NCI-H2107 (cell line): ENCODE measurements around the gene RABGEF1.
"Not testable (repeated sequence)": the region's sequence is repeated elsewhere in the genome, so short reads cannot be mapped to it uniquely, and the experiment has no call there.

ENCODE experiments used
- DNase-seq: peaks from one replicate; lab custom pipeline; 2025; lab: John Stamatoyannopoulos, UW

RABGEF1 gene

DNA sequence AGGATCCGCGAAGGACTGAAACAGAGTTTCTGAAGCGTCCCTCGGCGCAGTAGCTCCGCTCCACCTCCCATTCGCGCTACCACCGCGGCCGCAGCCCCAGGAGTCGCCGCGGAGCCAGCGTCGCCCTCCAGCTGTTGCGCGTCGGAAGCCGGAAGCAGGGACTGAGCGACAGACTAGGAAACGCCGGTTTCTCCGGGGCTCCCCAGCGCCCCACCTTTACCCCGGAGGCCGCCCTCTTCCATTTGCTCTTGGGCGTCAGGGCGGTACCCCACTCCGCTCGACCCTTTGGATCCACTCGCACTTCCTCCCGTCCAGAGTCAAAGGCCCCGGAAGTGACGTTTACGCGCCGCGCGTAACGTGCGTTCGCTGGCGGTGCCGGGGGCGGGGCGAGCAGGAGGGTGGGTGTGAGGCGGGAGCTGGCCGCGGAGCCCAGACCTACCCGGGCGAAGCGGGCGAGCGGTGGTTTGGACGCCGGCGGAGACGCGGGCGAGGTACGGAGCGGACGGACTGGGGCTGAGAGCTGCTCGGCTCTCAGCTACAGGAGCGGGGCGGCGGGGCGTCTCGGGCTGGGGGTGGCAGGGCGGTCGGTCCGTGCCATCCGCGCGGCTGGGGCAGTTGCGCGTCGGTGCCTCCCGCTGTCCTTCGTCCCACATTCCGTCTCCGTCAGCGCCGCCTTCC, at the start of gene RABGEF1:
RABGEF1 (plus strand) TSS at position 432 of the 678 bp plus-strand sequence. CDS start 31,167 bp downstream, outside the sequence.
- peak; percentile 95 for DNase-seq

DNA sequence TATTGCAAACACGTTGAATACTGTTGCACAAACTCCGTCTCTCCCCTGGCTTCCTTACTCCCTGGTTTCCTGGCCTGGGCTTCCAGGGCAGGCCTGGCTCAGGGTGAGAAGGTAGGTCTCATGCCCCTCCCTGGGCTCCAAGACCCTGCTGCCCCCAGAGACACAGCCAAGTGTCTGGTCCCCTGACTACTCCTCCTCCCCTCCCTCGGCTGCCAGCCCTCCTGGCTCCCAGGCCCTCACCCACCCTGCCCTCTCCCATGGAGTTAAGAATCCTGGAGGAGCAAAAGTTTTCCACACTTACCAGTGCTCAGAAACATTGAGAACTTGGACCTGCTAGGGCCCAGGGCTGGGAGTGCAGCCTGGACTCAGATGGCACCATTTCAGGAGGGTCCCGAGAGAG, 47.2 kb upstream of the RABGEF1 start:
- no peak for DNase-seq

DNA sequence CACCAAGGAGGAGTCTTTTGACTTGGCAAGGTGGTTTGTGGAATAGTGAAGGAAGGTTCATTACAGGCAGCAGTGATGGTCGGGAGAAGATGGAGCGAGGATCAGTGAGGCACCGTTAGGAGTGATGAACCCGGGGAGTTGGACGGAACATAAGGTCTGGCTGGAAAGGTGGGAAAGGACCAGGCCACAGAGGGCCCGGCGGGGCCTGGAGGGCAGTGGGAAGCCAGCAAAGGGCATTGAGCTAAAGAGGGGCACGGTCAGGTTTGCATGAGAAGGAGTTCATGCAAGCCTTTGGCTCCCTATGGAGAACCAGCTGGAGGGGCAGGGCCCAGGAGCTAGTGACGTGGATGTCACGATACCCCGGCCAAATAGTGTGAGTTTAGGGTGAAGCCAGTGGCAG, 46.2 kb upstream of the RABGEF1 start:
- DNase-seq, result no peak

DNA sequence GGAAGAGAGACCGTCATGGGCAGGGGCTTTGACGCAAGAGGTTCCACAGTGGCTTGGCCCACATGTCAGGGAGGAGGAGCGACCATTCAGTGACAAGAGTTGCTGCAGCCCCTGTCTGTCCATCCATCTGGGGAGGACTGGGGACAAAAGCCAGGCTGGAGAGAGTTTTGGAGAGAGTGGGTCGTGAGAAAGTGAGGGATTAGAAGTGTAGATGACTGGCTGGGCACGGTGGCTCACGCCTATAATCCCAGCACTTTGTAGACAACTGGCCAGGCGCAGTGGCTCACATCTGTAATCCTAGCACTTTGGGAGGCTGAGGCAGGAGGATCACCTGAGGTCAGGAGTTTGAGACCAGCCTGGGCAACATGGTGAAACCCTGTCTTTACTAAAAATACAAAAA, 45.1 kb upstream of the RABGEF1 start:
- not testable (repeated sequence) for DNase-seq

- not testable (repeated sequence) for DNase-seq
Measured at GRCh38 chr7:66696134-66696533, 44.4 kb upstream of the RABGEF1 start.

DNA sequence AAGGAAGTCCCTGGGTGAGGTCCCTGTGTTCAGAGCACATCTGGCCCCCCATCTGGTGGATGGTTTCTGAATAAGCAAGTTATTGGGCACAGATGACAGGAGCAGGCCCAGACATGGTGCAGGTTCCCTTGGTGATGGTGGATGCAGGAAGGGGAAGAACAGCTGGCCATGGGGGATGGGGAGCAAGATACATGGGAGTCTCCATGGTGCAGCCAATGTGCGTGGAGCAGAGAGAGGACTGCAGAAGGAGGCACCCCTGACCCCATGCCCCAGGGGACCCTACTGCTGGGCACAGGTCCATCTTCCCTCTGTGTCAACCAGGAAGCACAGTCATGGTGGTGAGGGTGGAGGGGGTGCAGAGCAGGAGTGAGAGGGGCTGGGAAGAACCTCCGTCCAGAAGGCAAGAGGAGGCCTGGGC, 43.8 kb upstream of the RABGEF1 start:
- no peak for DNase-seq

- no peak for DNase-seq
Measured at GRCh38 chr7:66697449-66698438, 42.8 kb upstream of the RABGEF1 start.

DNA sequence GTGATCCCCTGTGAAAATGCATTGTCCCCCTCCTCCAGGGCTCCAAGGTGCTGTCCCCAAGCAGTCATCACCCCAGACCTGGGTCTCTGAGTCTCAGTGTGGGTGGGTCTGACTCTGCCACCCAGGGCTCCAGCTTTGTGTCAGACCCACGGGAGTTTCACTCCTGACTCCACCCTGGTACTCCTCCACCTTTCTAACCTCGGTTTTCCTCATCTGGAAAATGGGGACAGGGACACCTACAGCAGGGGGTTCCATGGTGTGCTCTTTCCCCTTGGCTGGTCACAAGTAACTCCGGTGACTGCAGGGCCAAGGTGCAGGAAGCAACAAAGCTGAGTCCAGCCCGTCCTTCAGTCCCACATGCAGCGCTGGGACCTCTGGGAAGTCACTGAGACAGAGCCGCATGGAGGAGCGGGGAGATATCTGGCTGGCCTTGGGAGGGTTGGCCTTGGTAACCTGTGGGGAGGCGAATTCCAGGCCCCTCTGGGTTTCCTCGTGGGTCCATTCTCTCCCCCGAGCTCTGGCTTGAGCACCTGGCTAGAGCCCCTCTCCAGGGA, 41.8 kb upstream of the RABGEF1 start:
- no peak for DNase-seq

GRCh38 chr7:66699998-66700397, 40.5 kb upstream of the RABGEF1 start:
- no peak for DNase-seq

DNA sequence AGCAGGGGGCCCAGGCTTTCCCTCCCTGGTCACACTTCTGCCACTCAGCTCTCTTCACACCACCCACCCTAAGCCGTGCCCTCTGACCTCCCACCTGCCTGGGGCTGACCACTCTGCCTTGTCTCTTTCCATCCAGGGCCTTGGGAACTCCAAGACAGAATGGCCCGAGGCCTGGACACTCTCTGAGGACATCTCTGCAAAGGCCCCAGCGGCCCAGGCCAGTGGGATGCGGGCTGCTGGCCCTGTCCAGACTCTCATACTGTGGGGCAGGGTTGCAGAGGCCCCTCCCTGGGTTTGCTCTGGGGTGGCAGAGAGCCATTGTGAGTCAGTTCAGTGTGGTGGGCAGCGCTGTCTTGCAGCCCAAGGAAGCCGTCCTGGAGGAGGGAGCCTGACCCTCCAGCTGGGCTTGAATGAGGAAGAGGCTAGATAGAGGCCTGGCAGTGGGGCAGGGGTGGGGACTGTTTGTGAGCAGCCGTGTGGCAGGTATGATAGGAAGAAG, 39.9 kb upstream of the RABGEF1 start:
- DNase-seq, result no peak

GRCh38 chr7:66707825-66708224, 32.7 kb upstream of the RABGEF1 start:
- no peak for DNase-seq

DNA sequence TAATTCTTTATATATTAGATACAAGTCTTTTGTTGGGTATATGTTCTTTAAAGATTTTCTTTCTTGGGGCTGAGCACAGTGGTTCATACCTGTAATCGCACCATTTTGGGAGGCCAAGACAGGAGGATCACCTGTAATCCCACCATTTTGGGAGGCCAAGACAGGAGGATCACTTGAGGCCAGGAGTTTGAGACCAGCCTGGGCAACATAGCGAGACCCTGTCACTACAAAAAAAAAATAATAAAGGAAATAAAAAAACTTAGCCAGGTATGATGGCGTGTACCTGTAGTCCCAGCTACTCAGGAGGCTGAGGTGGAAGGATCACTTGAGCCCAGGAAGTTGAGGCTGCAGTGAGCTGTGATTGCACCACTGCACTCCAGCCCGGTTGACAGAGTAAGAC, 29.8 kb upstream of the RABGEF1 start:
- DNase-seq, result not testable (repeated sequence)

DNA sequence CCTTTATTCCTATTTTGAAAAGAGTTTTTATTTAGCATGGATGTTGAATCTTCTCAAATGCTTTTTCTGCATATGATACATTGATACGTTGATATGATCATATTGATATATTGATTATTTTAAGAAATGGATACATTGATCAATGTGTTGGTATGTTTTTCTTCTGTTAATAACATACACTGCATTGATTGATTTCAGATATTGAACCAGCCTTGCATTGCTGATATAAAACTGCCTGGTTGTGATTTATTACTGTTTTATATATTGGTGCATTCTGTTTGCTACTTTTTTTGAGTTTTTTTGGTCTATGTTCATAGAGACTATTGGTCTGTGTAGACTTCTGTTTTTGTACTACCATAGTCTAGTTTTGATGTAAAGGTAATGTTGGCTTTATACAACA, 26.8 kb upstream of the RABGEF1 start:
- DNase-seq, result no peak

GRCh38 chr7:66716634-66717033, 23.9 kb upstream of the RABGEF1 start:
- DNase-seq, result not testable (repeated sequence)

- no peak for DNase-seq
Measured at GRCh38 chr7:66720561-66720960, 20.0 kb upstream of the RABGEF1 start.

DNA sequence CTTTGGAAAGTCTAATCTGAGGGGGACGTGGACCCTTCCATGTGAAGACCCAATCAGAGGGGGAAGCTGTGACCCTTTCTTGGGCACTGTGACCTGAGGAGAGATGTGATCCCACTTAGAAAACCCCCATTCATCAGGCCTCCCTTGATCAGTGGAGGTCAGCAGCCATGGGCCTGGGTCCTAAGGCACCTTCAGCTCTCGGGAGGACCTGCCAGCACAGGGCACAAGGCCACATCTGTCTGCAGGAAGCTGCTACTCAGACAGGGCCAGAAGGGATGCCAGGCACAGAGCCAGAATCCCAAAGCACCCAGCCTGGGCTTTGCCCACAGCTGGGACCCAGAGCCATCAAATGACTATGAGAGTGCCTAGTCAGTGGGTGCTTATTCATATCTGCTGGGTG, 14.7 kb upstream of the RABGEF1 start:
- no peak for DNase-seq

DNA sequence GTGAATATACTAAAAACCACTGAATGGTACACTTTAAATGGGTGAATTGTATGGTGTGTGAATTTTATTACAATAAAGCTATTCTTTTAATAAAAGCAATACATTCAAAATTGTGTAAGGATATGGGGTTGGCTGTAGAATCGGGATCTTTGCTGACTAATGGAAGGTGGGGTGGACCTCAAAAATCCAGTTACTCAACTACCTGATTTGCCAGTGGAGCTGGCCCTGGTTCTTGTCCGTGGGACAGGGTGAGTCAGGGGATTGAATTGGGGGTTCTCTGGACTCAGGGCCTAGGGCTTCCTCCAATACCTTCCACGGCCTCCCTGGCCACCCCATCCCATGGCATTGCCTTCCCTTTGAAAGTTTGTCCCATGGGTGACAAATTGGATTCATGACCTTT, 13.5 kb upstream of the RABGEF1 start:
- no peak for DNase-seq

GRCh38 chr7:66728571-66728970, 12.0 kb upstream of the RABGEF1 start:
- DNase-seq, result no peak

DNA sequence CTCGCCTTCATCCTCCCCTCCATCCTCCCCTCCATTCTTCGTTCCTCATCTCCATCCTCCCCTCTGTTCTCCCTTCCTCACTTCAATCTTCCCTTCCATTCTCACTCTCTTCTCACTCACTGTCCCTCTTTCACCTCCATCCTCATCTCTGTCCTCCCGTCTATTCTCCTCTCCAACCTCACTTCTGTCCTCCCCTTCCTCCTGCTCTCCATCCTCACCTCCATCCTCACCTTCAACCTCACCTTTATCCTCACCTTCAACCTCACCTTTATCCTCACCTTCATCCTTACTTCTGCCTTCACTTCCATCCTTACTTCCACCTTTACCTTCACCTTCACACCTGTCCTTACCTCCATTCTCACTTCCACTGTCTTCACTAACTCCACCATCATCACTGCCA, 11.3 kb upstream of the RABGEF1 start:
- DNase-seq, result no peak

GRCh38 chr7:66731986-66732385, 8.5 kb upstream of the RABGEF1 start:
- DNase-seq, result no peak

DNA sequence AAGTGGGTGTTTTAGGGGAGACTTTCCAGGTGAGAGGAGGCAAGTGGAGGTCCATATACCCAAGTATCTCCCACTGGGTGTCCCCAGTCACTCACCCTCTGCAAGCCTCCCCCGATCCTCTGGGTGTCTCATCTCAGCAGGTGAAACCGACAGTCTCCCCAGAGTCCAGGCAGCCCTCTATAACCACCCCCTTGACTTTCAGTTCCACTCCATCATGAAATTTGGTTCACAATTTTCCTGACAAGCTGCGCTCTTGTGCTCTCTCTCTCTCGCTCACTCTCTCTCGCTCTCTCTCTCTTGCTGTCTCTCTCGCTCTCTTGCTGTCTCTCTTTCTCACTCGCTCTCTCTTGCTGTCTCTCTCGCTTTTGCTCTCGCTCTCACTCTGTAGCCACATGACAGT, 8.1 kb upstream of the RABGEF1 start:
- no peak for DNase-seq

GRCh38 chr7:66734006-66734405, 6.5 kb upstream of the RABGEF1 start:
- DNase-seq, result no peak

DNA sequence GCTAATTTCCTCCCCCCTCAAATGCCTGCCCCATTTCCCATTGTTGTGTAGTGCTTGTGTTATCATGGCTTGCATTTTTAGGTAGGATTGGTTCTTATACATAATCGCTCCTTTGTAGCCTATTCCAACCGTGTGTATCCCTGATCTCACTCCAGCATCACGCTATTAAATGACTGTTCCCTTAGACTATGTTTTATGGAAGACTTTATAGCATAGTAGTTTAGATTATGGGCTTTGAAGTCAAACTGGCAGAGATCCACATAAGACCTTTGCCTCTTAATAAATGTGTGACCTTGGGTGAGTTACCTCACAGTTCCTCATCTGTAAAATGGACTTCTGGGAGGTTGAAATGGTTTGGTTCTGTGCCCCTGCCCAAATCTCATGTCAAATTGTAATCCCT, 5.4 kb upstream of the RABGEF1 start:
- DNase-seq, result no peak
